ENCODE measurements around the gene TMSB4X.
"Not testable (repeated sequence)": the region's sequence is repeated elsewhere in the genome, so short reads cannot be mapped to it uniquely, and the experiment has no call there.

The TMSB4X gene

DNA sequence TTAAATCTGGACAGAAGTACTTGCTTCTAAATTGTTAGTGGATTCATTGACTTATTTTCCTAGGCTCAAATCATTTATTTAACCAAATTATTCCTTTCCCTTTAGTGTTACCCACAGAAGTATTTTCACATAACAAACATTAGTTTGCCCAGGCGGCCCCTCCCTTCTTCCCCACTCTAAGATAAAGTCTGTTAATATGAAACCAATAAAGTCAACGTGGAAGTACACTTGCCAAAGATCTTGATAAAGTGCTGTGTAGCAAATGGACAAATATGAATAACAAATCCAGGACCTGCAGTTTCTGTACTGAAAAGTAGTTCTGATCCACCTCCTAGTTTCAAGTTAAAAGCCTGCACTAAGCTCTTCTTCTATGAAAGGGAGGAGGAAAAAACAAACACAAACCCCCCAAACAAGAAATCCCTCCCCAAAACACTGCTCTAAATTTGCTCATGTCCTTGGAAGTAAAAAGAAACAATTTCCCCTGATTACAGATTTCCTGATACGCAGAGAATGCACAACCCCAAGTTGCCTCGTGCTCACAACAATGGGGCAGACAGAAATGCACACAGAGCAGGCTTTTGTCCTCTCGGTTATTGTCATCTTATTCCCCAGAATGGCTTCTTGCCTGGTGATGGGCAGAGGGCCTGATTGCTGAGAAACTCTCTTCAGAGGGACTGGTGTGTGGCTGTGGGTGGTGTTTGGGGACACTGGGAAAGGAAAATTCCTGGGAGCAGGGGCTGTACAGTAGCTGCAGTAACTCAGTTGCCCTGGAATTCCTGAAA is 23.2 kb downstream of the TMSB4X start:
- DNase-seq = no peak

- DNase-seq = no peak
Measured at GRCh38 chrX:12999422-12999821, 24.5 kb downstream of the TMSB4X start.

DNA sequence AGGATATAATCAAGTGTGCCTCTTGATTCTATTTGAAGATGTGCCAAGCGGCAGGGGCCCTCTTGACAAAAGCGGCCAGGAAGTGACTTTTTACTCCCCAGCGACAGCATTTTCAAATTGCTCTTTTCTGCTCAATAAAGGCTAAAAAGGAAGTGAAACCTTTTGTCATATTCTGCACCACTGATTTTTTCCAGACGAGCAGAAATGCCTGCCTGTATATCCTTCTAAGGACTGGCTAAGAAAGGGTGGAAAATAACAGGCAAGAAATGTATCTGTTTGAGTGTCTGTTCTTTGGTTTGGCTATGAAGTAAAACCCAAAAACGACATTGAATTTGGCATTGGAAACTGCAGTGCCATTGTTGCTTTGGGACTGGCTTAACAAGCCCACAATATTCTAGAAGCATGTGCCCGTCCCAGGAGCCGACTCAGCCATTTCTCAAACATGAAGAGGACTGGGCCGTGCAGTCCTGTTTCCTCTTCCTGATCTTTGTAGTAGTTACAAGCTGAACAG is 25.4 kb downstream of the TMSB4X start:
- DNase-seq = no peak

GRCh38 chrX:13001097-13001496 is 26.2 kb downstream of the TMSB4X start:
- no peak for DNase-seq

DNA sequence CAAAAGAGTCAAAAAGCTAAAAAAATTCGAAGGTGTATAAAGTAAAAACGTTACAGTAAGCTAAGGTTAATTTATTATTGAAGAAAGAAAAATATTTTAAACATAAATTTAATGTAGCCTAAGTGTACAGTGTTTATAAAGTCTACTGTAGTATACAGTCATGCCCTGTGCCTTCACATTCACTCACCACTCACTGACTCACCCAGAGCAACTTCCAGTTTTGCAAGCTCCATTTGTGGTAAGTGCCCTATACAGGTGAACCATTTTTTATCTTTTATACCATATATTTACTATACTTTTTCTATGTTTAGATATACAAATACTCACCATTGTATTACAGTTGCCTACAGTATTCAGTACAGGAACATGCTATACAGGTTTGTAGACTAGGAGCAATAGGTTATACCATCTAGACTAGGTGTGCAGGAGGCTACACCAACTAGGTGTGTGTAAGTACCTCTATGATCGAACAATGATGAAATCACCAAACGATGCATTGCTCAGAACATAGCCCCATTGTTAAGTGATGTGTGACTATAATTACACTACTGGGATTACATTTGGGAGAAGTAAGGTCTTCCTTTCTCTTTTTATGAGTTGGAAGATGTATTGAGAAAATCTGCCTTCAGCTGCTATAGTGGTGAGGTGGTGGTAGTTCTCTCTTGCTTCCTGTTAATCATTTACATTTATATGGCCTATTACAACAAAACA is 27.2 kb downstream of the TMSB4X start:
- no peak for DNase-seq

DNA sequence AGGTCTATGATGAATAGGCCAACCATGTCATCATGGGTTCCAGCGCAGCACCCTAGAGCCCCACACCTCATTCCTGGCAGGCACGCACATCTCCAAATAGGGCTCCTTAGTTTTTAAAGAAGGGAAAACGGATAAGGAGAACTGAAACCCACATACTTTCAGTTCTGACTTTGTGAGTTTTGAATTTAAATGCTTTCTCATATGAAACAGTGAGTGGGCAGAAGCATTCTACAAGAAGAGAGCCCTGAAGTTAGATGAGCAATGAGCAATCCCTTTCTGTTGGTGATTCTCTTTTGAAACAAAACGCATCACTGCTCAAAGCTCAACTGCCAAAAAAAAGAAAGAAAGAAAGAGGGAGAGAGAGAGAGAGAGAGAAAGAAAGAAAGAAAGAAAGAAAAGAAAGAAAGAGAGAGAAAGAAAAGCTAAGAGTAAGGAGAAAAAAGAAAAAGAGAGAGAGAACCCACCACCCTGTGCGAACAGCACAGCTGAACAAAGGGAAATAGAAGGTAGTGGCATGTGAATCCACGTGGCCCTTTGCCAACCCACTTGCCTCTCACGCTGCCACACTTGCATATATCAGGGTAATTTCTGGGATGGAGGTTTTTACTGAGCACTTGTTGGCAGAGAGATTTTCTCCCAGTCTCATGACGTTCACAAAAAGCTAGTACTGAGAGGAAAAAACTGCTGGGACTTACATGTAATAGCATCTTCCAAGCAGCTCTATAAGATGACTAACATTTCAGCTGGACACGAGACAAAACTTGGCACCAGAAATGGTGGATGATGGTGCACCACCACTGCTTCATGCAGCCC is 31.0 kb downstream of the TMSB4X start:
- no peak for DNase-seq

GRCh38 chrX:13007519-13008188 is 32.7 kb downstream of the TMSB4X start:
- peak; percentile 74 for DNase-seq

DNA sequence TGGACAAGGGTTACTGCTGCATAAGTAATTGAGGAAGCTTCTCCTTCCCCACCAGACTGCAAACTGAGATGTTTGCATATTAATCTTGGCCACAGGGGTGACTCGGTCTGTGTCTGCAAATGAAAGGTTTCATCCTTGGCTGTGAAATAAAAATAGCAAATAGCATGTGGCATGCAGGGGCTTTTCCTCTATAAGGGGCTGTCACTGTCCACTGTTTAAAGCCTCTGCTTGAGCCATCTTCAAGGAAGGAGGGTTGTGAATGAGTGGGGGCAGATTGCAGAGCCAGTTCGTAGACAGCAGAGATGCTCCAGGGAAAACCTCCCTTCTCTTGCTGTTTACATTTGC is 33.3 kb downstream of the TMSB4X start:
- no peak for DNase-seq

DNA sequence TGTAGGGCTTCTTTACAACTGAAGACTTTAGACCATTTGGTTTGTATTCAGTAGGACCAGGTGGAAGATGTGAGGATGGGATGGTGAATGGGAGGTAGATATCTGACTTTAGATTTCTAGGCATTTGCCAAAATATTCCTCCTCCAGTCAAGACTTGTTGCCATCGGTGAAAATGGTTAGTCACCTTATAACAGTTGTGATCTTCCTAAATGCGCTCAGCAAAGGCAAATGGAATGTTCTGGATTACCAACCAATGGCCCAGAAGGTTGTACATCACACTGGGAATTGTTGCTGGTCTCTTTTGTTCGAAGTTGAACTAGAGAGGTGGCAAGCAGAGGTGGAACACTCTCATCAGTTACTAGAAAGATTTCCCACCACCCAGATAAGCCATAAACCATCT is 33.9 kb downstream of the TMSB4X start:
- no peak for DNase-seq

GRCh38 chrX:13009273-13009672 is 34.4 kb downstream of the TMSB4X start:
- no peak for DNase-seq

DNA sequence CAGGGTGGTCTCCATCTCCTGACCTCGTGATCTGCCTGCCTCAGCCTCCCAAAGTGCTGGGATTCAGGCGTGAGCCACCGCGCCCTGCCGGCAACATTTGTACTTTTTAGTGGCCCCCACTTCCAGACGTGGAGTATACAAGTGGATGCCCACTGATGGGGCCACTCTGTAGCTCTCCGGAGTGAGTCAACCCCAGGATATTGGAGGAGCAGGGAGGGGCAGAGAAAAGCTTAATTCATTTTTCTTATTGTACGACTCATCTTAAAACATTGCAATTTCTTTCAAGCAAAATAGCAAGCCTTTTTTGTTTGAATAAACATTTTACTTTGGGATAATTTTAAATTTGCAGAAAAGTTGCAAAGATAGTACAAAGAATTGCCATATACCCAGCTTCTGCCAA is 34.9 kb downstream of the TMSB4X start:
- DNase-seq = peak; percentile 71

DNA sequence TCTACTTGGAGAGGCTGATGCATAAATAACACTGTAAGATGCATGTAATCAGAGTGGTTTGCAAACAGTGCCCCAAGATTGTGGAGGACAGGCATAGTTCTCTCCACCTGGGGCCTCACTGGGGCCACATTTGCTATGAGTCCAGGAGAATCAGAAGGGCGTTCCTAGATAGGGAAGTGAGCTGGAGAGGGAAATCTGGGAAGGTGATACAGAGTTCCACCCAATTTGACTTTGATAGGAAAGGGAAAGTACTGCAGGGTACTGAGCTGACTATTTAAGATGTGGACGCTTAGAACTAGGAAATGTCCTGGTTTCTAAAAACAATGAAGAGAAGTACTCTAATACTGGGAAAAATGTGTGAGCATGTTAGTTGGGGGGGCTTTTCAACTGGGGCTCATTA is 35.6 kb downstream of the TMSB4X start:
- no peak for DNase-seq

DNA sequence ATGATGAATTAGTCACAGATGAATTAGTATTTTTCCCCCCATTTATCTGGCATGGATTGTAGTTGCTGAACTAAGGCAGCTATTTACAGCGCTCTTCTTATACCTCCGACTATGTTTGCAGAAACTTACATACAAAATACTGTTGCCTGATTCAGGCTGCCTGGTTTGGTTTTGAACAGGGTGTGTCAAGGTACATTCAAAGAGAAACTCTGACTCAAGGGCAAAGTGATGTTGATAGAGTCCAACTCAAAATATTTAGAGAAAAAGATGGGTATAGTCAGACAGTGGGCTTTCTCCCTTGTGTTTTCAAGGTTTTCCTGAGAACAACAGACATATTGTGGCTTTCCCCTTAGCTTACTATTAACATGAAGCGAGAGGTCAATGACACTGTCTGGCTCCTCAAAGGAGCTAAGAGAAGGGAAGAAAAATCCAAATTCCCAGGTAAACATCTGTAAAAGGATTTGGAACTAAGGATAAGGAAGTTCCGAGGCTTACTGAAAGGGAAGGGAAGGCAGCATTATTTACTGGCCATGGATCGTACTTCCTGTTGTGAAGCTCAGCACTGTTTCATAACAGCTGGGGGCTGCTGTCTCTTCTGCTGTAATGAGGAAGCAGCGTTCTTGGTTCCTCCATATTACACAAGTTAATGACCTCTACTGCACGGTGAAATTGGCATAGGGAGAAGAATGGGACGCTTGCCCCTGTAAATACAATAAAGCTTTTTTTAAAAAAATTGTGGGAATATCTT is 38.6 kb downstream of the TMSB4X start:
- no peak for DNase-seq

DNA sequence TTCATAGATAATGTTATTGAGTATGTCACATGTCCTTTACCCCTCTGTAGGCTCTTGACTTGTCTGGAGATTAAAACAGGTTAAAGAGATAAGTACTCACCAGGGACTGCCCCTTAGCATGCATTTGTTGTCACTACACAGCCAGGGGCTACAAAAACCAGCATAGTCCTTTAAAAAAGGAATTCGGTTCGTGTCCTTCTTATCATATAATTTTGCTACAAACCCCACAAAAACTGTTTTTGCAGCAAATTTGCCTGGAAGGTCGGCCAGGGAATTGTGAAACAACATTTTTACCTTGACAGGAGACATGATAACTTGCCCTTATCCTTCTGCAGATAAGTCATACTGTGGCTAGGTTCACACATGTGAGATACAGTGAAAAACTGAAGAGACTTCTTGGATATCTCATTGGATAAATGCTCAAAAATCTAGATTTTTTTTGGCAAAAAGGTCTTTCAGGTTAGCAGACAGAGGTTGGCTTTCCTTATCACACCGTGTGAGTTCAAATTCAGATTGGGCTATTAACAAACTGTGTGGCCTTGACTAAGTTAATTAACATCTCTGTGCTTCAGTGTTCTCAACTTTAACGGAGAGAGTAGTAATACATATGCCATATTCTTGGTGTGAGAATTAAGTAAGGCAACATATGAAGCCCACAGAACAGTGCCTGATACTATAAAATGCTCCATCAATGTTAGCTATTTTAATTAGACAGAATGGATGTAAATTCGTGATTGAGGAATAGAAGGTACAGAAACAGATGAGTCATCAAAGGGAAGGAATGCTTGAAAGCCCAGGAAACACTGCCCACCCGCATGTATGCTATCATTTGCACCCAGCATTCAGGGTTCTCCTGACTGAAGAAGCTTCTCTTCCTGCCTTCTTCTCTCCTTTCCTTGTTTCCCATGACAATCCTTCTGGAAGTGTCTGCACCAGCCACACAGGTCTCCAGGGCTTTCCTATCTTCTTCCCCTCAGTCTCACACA is 39.5 kb downstream of the TMSB4X start:
- peak; percentile 32 for DNase-seq

- DNase-seq = no peak
Measured at GRCh38 chrX:13015536-13016236, 40.8 kb downstream of the TMSB4X start.

DNA sequence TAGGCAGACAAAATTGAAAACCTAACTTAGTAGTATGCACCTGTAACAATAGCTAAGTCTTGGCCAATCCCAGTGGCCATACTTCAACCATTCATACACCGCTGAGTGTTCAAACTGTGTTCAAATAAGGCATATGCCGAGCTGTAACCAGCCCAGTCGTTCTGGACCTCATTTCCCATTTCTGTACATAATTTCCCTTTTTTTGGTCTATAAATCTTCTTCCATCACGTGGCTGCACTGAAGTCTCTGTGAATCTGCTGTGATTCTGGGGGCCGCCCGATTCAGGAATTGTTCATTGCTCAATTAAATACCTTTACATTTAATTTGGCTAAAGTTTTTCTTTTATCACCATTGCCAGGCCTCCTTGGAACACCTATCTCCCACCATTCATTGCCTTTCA is 41.8 kb downstream of the TMSB4X start:
- not testable (repeated sequence) for DNase-seq

- no peak for DNase-seq
Measured at GRCh38 chrX:13022926-13023325, 48.0 kb downstream of the TMSB4X start.

DNA sequence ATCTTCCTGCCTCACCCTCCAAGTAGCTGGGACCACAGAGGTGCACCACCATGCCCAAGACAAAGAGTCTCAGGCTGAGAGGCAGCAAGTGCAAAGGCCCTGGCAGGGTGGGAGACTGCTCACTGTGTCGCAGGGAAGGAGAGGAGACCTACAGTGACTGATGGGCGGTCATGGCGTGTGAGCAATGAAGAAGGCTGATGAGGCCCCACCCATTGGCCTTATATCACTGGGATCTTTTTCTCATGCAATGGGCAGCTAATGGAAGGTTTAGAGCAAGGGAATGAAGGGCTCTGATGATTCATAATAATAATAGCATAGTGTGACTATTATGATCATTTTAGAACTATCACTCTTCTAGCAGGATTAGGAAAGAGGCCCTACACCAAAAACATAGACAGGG is 48.7 kb downstream of the TMSB4X start:
- DNase-seq = peak; percentile 66

DNA sequence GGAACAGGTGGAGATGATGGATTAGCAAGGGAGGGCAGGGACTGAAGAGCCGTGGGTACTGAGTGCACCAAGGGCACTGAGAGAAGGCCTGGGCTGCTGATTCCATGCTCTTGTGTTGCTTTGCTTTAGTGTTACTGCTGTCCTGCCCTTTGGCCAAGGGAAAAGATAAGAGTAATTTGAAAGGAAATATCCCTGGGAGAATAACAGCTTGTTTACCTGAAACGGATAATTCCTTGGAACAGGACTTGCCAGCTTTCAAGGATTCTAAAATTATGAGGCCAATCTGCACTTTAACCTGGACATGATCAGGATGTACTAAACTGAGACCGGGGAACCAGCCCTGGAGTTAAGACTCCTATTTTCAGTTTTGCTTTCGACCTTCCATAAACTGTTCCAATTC is 49.1 kb downstream of the TMSB4X start:
- no peak for DNase-seq

GRCh38 chrX:13024986-13025385 is 50.1 kb downstream of the TMSB4X start:
- DNase-seq = no peak
